Upper lobe of right lung (tissue), 1 donor: ENCODE data around the gene TMED1. TPM values are rescaled to one million over a fixed set of nuclear protein-coding genes. Genes with fewer than 3 reads are reported as not detected.

Experiments used
- ATAC-seq: fragments of 200-7000 bp; cut with Tn5 transposase; one replicate; pipeline ENCODE4 v1.9.1; 2020; ENCODE audit warnings: mild to moderate bottlenecking, moderate library complexity
- DNase-seq: peaks from one replicate; pipeline ENCODE4 v3.0.0-alpha.2; 2020
- H3K27ac ChIP-seq: fragments of 200-600 bp; one replicate; pipeline ENCODE4 v1.8.0; 2022
- H3K27me3 ChIP-seq: fragments of 200-600 bp; one replicate; pipeline ENCODE4 v1.8.0; 2022; ENCODE audit warnings: mild to moderate bottlenecking
- H3K36me3 ChIP-seq: fragments of 200-600 bp; one replicate; pipeline ENCODE4 v1.8.0; 2022
- H3K4me1 ChIP-seq: fragments of 200-600 bp; one replicate; pipeline ENCODE4 v1.8.0; 2022
- H3K4me3 ChIP-seq: fragments of 200-600 bp; one replicate; pipeline ENCODE4 v1.8.0; 2022; ENCODE audit warnings: mild to moderate bottlenecking
- H3K9me3 ChIP-seq: fragments of 200-600 bp; one replicate; pipeline ENCODE4 v1.8.0; 2022
- CTCF ChIP-seq: fragments of 200-600 bp; IDR thresholded peaks from one replicate; pipeline ENCODE4 v1.8.0; 2022; ENCODE audit warnings: antibody characterized with exemption
- intact Hi-C: fragments of 100-400 bp; cut with DNase I; formaldehyde crosslinking; loops from one replicate; pipeline ENCODE4 v1.11.0; 2022
- total RNA-seq: library from RNA; stranded (reverse); fragmentation: NEBNext Ultra II Directional; extraction: Animal tissue kit (Norgen Biotek cat#: 25700); gene quantifications from one replicate; pipeline ENCODE4 v1.2.1, GENCODE V29; 2021
- donor health status: DM: no; HTN: yes; CAD: no; lungs with severe emphysema.

Gene TMED1
- total RNA-seq, 1 donor from 2014 or later, result 25.3 TPM

DNA sequence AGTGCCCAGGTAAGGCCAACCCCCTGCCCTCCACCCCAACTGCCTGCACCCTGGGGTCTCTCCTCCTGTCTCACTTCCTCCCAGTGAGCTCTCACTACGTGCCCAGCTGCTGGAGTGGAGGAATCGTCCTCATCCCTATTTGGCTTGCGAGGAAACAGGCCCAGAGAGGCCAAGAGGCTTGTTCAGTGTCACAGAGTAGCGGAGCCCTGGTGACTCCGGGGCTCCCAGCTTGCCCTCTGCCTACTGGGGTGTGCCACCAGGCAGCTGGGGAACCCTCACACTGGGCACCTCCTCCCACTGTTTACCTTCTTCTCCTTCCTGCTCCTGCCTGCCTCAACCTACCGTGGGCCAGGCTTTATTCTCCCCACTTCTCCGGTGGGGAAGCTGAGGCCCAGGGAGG, 5.6 kb downstream of the TMED1 start:
- intact Hi-C loops, result no loop called here
- no peaks in the 10 kb centered on the region for H3K9me3 ChIP-seq
- H3K27ac ChIP-seq, result no peak overlapping the region
- ATAC-seq (no peak), DNase-seq (no peak)
- H3K27me3 ChIP-seq, result no peaks in the 10 kb centered on the region
- H3K4me1 ChIP-seq, result peaks cover 4% of the 10 kb centered on the region
- peaks cover 94% of the 10 kb centered on the region for H3K36me3 ChIP-seq
- TF ChIP-seq CTCF, result no peak
- H3K4me3 ChIP-seq, result no peak overlapping the region

DNA sequence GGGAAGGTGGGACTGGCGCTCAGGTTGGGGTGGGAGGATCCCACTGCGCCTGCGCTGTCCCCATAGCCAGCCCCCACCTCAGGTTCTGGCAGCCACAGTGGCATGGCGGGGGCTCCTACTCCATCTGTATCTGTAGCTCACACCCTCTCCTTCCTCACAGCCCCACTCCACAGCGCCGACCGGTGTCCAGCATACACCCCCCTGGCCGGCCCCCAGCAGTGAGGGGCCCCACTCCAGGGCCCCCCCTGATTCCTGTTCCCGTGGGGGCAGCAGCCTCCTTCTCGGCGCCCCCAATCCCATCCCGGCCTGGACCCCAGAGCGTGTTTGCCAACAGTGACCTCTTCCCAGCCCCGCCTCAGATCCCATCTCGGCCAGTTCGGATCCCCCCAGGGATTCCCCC, 6.0 kb downstream of the TMED1 start:
- no peak for ATAC-seq
- H3K9me3 ChIP-seq, result no peaks in the 10 kb centered on the region

DNA sequence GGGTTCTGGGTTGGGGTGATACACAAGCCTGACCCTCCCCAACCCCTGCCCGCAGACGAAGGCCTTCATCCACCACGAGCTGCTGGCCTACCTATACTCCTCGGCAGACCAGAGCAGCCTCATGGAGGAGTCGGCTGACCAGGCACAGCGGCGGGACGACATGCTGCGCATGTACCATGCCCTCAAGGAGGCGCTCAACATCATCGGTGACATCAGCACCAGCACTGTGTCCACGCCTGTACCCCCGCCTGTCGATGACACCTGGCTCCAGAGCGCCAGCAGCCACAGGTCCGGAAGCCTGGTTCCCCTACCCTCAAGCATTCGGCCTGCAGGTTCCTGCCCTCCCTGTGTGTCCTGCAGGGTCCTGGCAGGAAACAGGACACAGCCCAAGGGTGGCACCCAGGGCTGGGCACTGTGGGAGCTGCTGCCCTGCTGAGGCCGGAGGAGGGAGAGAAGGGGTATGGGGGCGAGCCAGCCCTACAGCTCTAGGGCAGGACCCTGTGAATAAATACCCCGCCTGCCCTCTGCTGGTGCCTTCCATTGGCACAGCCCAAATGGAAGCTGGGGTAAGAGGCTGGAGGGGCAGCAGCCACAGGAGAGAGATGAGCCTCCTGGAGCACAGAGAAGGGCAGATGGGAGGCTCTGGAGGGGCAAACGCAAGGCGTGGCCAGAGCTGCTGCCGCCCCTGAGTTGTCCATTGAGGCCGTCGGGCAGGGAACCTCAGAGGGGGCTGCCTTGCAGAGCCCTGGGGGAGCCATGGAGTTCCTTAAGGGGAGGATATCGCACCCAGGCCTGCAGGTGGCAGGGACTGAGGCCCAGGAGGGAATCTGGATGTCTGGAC, 6.8 kb downstream of the TMED1 start:
- H3K4me1 ChIP-seq, result no peaks in the 10 kb centered on the region
- peaks cover 99% of the 10 kb centered on the region for H3K36me3 ChIP-seq
- H3K27me3 ChIP-seq, result no peaks in the 10 kb centered on the region
- H3K27ac ChIP-seq, result no peak overlapping the region
- no peak overlapping the region for H3K4me3 ChIP-seq
- no peaks in the 10 kb centered on the region for H3K9me3 ChIP-seq
- DNase-seq, result no peak
- no peak for TF ChIP-seq CTCF
- ATAC-seq, result no peak
- intact Hi-C loops, result no loop called here

More for the DNA sequence above, 6.0 kb downstream of the TMED1 start:
- no peak overlapping the region for H3K4me3 ChIP-seq
- H3K27me3 ChIP-seq, result no peaks in the 10 kb centered on the region
- H3K4me1 ChIP-seq, result peaks cover under 1% of the 10 kb centered on the region
- intact Hi-C loops, result no loop called here
- TF ChIP-seq CTCF, result no peak
- no peak for DNase-seq
- H3K27ac ChIP-seq, result no peak overlapping the region
- H3K36me3 ChIP-seq, result peaks cover 98% of the 10 kb centered on the region

DNA sequence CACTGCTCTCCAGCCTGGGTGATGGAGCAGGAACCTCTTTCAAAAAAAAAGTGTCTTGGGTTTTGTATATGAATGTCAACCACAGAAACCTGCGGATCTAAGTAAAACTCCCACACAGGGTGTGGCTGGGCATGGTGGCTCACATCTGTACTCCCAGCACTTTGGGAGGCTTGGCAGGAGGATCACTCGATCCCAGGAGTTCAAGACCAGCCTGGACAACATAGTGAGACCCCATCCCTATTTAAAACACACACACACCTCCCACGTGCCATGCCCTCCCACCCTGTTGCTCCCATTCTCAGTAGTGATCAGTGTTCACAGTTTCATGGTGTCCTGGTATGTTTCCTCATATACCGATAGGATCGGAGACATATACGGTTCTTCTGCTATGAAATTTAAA, 9.2 kb downstream of the TMED1 start:
- ATAC-seq (no peak), DNase-seq (no peak)
- Histone ChIP-seq H3K4me3 (no peak overlapping the region), H3K36me3 (peaks cover 98% of the 10 kb centered on the region), H3K27ac (no peak overlapping the region), H3K9me3 (no peaks in the 10 kb centered on the region), H3K4me1 (no peaks in the 10 kb centered on the region), H3K27me3 (no peaks in the 10 kb centered on the region)
- no peak for TF ChIP-seq CTCF
- intact Hi-C loops, result no loop called here

- TF ChIP-seq CTCF, result no peak
- Histone ChIP-seq H3K27ac (no peak overlapping the region), H3K4me1 (no peaks in the 10 kb centered on the region), H3K27me3 (no peaks in the 10 kb centered on the region), H3K4me3 (no peak overlapping the region), H3K36me3 (peaks cover 98% of the 10 kb centered on the region), H3K9me3 (no peaks in the 10 kb centered on the region)
- intact Hi-C loops, result no loop called here
- no peak for DNase-seq
- peak; percentile 53 for ATAC-seq
Measured at GRCh38 chr19:10826231-10826630, 9.8 kb downstream of the TMED1 start.
